Measurements from ENCODE around the gene TMEM161A. TPM values are rescaled to one million over a fixed set of nuclear protein-coding genes. Genes with fewer than 3 reads are reported as not detected.

Gene TMEM161A
- polyA plus RNA-seq, 3 donors, result 14.3 to 22.5 (median 15.3) TPM

DNA sequence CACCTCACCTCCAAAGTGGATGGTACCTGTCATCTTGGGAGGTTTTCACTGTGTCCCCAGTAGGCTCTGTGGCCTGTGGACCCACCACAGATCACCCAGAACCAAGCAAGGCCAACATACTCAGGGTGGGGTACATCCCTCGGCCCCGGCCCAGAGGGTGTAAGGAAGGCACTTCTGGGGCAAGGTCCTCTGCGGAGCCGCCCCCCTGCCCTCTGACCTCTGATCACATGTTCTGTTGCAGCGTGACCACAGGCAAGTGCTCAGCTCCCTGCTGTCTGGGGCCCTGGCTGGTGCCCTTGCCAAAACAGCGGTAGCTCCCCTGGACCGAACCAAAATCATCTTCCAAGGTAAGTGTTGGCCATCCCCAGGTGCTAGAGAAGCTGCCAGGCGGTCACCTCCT is 36.7 kb downstream of the TMEM161A start:
- intact Hi-C loops (cut with micrococcal nuclease), result no loop called here
- WGBS (ENCODE audit: insufficient coverage), result over 99% methylated on average over 7 of the region's 8 CpGs
- H3K9me3 ChIP-seq (replicated peaks in 1 of 2; ENCODE audit: control insufficient read depth in 1 of 2, insufficient read depth in 1 of 2, low read length in 2 of 2), result no peaks in the 10 kb centered on the region
- H2AFZ ChIP-seq (ENCODE audit: insufficient read depth, low read depth, low read length, poor library complexity, severe bottlenecking), result no peak overlapping the region
- H3K36me3 ChIP-seq (replicated peaks in 1 of 2; ENCODE audit: control insufficient read depth in 1 of 2, insufficient read depth in 2 of 2, low read length in 2 of 2), result no peaks in the 10 kb centered on the region
- no peak overlapping the region for H3K27ac Mint-ChIP-seq
- H3K9me3 Mint-ChIP-seq, result peaks cover 0 to 1% (median 0%) of the 10 kb centered on the region in 7 donors
- no peaks in the 10 kb centered on the region for H3K27me3 Mint-ChIP-seq (ENCODE audit: low read depth in 3 of 3)
- H3K4me2 ChIP-seq (replicated peaks; ENCODE audit: extremely low read depth, low read length, poor library complexity, severe bottlenecking), result no peak overlapping the region
- peaks cover 5 to 8% of the 10 kb centered on the region in 2 donors for H3K36me3 Mint-ChIP-seq
- DNase-seq, result no peak
- no peaks in the 10 kb centered on the region for H4K20me1 ChIP-seq (ENCODE audit: insufficient read depth, low read length)
- H3K9ac ChIP-seq (ENCODE audit: insufficient read depth, low read length, poor library complexity, severe bottlenecking), result no peak overlapping the region
- no peak overlapping the region for H3K4me3 Mint-ChIP-seq
- TF ChIP-seq, protein P1, sequence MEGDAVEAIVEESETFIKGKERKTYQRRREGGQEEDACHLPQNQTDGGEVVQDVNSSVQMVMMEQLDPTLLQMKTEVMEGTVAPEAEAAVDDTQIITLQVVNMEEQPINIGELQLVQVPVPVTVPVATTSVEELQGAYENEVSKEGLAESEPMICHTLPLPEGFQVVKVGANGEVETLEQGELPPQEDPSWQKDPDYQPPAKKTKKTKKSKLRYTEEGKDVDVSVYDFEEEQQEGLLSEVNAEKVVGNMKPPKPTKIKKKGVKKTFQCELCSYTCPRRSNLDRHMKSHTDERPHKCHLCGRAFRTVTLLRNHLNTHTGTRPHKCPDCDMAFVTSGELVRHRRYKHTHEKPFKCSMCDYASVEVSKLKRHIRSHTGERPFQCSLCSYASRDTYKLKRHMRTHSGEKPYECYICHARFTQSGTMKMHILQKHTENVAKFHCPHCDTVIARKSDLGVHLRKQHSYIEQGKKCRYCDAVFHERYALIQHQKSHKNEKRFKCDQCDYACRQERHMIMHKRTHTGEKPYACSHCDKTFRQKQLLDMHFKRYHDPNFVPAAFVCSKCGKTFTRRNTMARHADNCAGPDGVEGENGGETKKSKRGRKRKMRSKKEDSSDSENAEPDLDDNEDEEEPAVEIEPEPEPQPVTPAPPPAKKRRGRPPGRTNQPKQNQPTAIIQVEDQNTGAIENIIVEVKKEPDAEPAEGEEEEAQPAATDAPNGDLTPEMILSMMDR (IDR thresholded peaks at IDR 0.05), result no peak
- no peaks in the 10 kb centered on the region for H3K27me3 ChIP-seq (ENCODE audit: control insufficient read depth in 2 of 2, insufficient read depth in 2 of 2, low read length in 2 of 2)
- H3K4me1 Mint-ChIP-seq, result peaks cover 1% of the 10 kb centered on the region
- no peaks in the 10 kb centered on the region for H3K4me1 ChIP-seq (ENCODE audit: control insufficient read depth in 1 of 2, insufficient read depth in 2 of 2, low read length in 2 of 2)
- H3K27ac ChIP-seq (ENCODE audit: low read depth in 1 of 2, low read length in 2 of 2), result no peak overlapping the region
- H3K79me2 ChIP-seq (ENCODE audit: insufficient read depth, low read length), result no peaks in the 10 kb centered on the region
- no peak overlapping the region for H3K4me3 ChIP-seq (replicated peaks in 1 of 3; ENCODE audit: low read depth in 2 of 3, low read length in 3 of 3)

- WGBS (ENCODE audit: insufficient coverage), result 97% methylated on average over 18 of the region's 18 CpGs
- Histone ChIP-seq H3K9ac (ENCODE audit: insufficient read depth, low read length, poor library complexity, severe bottlenecking) (no peak overlapping the region), H3K27me3 (ENCODE audit: control insufficient read depth in 2 of 2, insufficient read depth in 2 of 2, low read length in 2 of 2) (no peaks in the 10 kb centered on the region), H3K9me3 (replicated peaks in 1 of 2; ENCODE audit: control insufficient read depth in 1 of 2, insufficient read depth in 1 of 2, low read length in 2 of 2) (no peaks in the 10 kb centered on the region), H3K27ac (ENCODE audit: low read depth in 1 of 2, low read length in 2 of 2) (no peak overlapping the region), H4K20me1 (ENCODE audit: insufficient read depth, low read length) (no peaks in the 10 kb centered on the region), H3K36me3 (replicated peaks in 1 of 2; ENCODE audit: control insufficient read depth in 1 of 2, insufficient read depth in 2 of 2, low read length in 2 of 2) (no peaks in the 10 kb centered on the region), H3K79me2 (ENCODE audit: insufficient read depth, low read length) (no peaks in the 10 kb centered on the region), H2AFZ (ENCODE audit: insufficient read depth, low read depth, low read length, poor library complexity, severe bottlenecking) (no peak overlapping the region), H3K4me2 (replicated peaks; ENCODE audit: extremely low read depth, low read length, poor library complexity, severe bottlenecking) (no peak overlapping the region), H3K4me3 (replicated peaks in 1 of 3; ENCODE audit: low read depth in 2 of 3, low read length in 3 of 3) (no peak overlapping the region), H3K4me1 (ENCODE audit: control insufficient read depth in 1 of 2, insufficient read depth in 2 of 2, low read length in 2 of 2) (no peaks in the 10 kb centered on the region)
- intact Hi-C loops (cut with micrococcal nuclease), result no loop called here
- no peak for DNase-seq
- Mint-ChIP-seq H3K4me1 (no peaks in the 10 kb centered on the region), H3K4me3 (no peak overlapping the region), H3K9me3 (no peaks in the 10 kb centered on the region), H3K36me3 (peaks cover 5 to 8% of the 10 kb centered on the region in 2 donors), H3K27ac (no peak overlapping the region), H3K27me3 (ENCODE audit: low read depth in 3 of 3) (no peaks in the 10 kb centered on the region)
- TF ChIP-seq, protein P1 (IDR thresholded peaks at IDR 0.05), result no peak
These were observed 39.3 kb downstream of the TMEM161A start for GRCh38 chr19:19098703-19099632.

Measured in CD14-positive monocyte (primary cell).